IgD-negative memory B cell (primary cell): ENCODE results near the gene COL6A3. TPM values are rescaled to one million over a fixed set of nuclear protein-coding genes. Genes with fewer than 3 reads are reported as not detected.

Experiments
- H3K27ac Mint-ChIP-seq, 3 donors: one replicate each; pipeline ENCODE4 v1.8.0; 2020 to 2022; ENCODE audit warnings: mild to moderate bottlenecking in 3 of 3, mixed read lengths in 3 of 3, moderate library complexity in 1 of 3
- H3K27me3 Mint-ChIP-seq: one replicate; pipeline ENCODE4 v1.8.0; 2021; ENCODE audit warnings: mixed read lengths
- H3K36me3 Mint-ChIP-seq: one replicate; pipeline ENCODE4 v1.8.0; 2020; ENCODE audit warnings: mild to moderate bottlenecking, mixed read lengths
- H3K4me1 Mint-ChIP-seq, 3 donors: one replicate each; pipeline ENCODE4 v1.8.0; 2020 to 2022; ENCODE audit warnings: mixed read lengths in 3 of 3, mild to moderate bottlenecking in 1 of 3
- H3K4me3 Mint-ChIP-seq, 4 donors: one replicate each; pipeline ENCODE4 v1.8.0; 2020 to 2022; ENCODE audit warnings: mild to moderate bottlenecking in 4 of 4, mixed read lengths in 4 of 4, moderate library complexity in 3 of 4
- H3K9me3 Mint-ChIP-seq, 3 donors: one replicate each; pipeline ENCODE4 v1.8.0; 2020 to 2021; ENCODE audit warnings: mixed read lengths in 3 of 3, mild to moderate bottlenecking in 1 of 3
- polyA plus RNA-seq: library from polyadenylated mRNA; unstranded; fragments of 300-500 nt; fragmentation: Illumina TruSeq; gene quantifications from one replicate; pipeline ENCODE4 v1.2.3, GENCODE V29; 2021

Gene COL6A3
- polyA plus RNA-seq, 1 donor from 2014 or later: not detected

DNA sequence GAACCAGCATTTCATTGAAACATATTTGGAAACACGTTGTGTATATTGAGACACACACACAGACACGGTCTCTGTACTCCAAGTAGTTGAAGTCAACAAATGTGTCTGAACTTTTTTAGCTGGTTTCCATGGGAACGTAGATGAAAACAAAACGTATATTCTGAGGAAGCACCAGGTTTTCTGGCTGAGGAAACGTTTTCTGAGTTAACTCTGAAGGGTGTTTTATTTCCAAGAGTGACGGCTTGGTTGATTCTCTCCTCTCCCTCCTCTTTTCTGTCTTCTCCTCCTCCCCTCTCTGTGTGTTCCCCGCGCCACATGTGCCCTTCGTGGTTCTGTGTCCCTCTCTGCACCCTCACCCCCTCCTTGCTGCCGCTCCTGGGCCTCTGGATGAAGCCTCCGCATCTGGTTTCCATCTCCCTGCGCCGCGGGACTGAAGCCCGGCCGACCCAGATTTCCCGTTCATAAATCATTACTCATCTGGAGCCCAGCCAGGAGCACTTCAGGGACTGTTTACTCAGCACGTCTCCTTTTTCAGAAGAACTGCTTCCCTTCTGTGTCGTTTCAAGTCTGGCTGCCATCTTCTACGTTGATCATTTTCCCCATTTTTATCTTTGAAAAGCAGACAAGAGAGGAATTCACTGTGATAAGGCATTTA lies 122.7 kb downstream of the COL6A3 start:
- Mint-ChIP-seq H3K27me3 (peaks cover 18% of the 10 kb centered on the region), H3K4me1 (peaks cover 0 to 4% (median 0%) of the 10 kb centered on the region in 3 donors), H3K36me3 (peaks cover 5% of the 10 kb centered on the region), H3K4me3 (peak overlapping the region in 1 of 4 donors; percentile 14), H3K9me3 (peaks cover 0 to 15% (median 4%) of the 10 kb centered on the region in 3 donors), H3K27ac (no peak overlapping the region)

DNA sequence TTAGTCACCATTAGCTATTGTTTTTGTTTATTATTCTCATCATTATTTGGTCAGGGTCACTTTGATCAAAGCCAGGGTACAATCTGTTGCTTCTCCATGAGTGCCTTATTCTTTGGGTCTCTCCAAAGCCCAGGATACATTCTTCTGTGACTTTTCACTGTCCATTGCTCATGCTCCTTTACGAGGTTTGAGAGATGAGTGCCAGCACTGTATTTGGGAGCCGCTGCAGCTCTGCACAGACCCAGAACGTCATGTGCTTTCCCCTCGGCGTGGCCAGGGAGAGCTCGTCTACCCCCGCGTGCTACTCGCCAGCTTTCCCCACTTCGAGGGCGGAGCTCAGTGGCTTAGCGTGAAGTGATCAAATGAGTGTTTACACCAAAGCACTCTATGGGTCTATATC lies 123.7 kb downstream of the COL6A3 start:
- H3K36me3 Mint-ChIP-seq: peaks cover 5% of the 10 kb centered on the region
- H3K9me3 Mint-ChIP-seq: peaks cover 0 to 15% (median 3%) of the 10 kb centered on the region in 3 donors
- no peak overlapping the region for H3K4me3 Mint-ChIP-seq
- H3K4me1 Mint-ChIP-seq: peaks cover 0 to 4% (median 0%) of the 10 kb centered on the region in 3 donors
- peaks cover 18% of the 10 kb centered on the region for H3K27me3 Mint-ChIP-seq
- no peak overlapping the region for H3K27ac Mint-ChIP-seq

DNA sequence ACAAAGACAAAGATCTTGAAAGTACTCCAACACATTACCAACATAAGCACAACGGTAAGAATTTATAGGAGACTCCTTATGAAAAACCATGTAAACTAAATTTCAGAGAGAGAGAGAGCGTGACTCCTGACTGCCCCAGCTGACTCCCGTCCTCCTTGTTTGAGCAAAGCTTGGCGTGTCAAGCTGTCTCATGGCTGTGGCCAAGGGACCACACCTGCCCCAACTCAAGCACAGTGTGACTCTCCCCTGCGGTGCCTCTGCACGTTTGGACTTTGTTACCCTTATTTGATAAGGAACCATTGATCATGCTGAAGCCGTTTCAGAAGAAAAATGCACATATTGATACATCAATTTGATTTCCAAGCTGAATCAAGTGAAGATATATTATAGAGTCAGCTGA lies 124.8 kb downstream of the COL6A3 start:
- peaks cover 0 to 8% (median 3%) of the 10 kb centered on the region in 3 donors for H3K9me3 Mint-ChIP-seq
- H3K27me3 Mint-ChIP-seq: peaks cover 18% of the 10 kb centered on the region
- H3K4me1 Mint-ChIP-seq: peaks cover 0 to 4% (median 0%) of the 10 kb centered on the region in 3 donors
- no peak overlapping the region for H3K27ac Mint-ChIP-seq
- no peak overlapping the region for H3K4me3 Mint-ChIP-seq
- H3K36me3 Mint-ChIP-seq: peaks cover 5% of the 10 kb centered on the region

DNA sequence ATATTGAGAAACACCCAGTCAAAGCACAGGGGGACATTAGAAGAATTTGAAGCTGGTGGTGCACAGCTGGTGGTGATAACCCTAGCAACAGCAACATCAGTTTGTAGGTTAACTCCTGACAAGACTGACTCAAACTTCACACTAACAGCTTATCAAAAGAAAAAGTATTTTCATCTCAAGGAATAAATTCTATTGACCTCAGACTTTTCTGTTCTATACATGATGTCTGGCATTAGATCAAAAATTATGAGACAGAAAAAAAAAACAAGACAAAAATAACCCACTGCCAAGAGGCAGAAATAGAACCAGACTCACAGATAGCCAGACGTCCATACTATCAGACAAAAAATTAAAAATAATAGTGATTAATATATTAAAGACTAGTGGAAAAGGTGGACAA lies 126.1 kb downstream of the COL6A3 start:
- no peak overlapping the region for H3K27ac Mint-ChIP-seq
- H3K36me3 Mint-ChIP-seq: peaks cover 5% of the 10 kb centered on the region
- peaks cover 0 to 8% (median 3%) of the 10 kb centered on the region in 3 donors for H3K9me3 Mint-ChIP-seq
- peaks cover 18% of the 10 kb centered on the region for H3K27me3 Mint-ChIP-seq
- peaks cover 0 to 4% (median 0%) of the 10 kb centered on the region in 3 donors for H3K4me1 Mint-ChIP-seq
- H3K4me3 Mint-ChIP-seq: no peak overlapping the region

DNA sequence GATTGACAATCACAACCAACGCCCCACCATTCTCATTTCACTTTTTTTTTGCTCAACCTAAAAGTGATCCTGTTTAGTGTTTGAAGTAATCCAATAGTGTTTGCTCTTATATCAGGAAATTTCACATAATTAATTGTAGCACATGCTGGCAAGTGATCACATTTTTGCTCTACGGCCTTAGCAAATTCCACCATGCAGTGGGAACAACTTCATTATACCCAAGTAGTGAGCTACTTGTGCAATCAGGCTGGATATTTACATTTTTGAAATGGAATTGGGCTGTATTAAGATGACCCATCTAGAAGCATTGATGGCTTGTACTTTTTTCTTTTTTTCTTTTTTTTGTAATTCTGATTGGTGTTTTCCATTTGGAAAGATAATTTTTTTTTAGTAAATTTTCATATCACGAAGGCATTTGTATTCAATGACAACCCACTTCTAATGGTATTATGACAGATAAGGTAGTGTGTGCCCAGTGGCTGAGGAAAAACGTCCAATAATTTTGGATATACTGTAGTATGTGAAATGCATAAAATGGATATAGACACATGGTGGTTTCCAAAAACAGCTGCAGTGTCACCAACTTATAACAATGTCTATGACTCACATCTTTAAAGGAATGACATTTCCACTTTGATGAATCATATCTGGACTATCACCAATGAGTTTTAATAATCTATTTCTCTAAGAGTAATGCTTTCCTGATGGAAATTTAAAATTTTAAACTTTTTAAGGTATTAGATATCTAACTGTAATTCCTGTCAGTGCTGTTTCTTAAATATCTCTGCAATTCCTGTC lies 130.6 kb downstream of the COL6A3 start:
- no peak overlapping the region for H3K4me3 Mint-ChIP-seq

DNA sequence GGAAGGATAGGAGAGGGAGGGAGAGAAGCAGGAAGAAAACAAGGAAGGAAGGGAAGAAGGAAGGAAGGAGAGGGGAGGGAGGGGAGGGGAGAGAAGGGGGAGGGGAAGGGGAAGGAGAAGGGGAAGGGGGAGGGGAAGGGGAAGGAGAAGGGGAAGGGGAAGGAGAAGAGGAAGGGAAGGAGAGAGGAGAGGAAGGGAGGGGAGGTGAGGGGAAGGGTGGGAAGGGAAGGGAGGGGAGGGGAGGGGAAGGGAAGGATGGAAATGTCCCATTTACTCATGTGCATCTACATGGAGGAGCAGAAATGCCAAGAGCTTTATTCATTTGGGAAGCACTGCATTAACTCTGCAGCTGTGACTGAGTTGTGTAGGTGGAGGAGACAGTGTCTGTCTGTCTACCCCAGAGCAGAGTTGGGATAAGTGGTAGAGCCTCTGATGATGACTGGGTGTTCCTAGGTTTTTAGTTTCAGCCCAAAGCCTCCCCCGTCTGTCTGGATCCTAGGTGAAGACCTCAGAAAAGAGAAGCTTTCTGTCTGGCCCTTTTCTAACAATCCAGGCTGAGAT lies 131.3 kb downstream of the COL6A3 start:
- H3K4me3 Mint-ChIP-seq: no peak overlapping the region
- H3K9me3 Mint-ChIP-seq: peaks cover 0 to 6% (median 0%) of the 10 kb centered on the region in 3 donors
- H3K27ac Mint-ChIP-seq: no peak overlapping the region
- H3K4me1 Mint-ChIP-seq: no peaks in the 10 kb centered on the region
- H3K36me3 Mint-ChIP-seq: no peaks in the 10 kb centered on the region
- H3K27me3 Mint-ChIP-seq: peaks cover 5% of the 10 kb centered on the region

More for the DNA sequence above, 130.6 kb downstream of the COL6A3 start:
- H3K9me3 Mint-ChIP-seq: peaks cover 0 to 8% (median 0%) of the 10 kb centered on the region in 3 donors
- H3K4me1 Mint-ChIP-seq: no peaks in the 10 kb centered on the region
- H3K27ac Mint-ChIP-seq: no peak overlapping the region
- H3K36me3 Mint-ChIP-seq: no peaks in the 10 kb centered on the region
- peaks cover 6% of the 10 kb centered on the region for H3K27me3 Mint-ChIP-seq

DNA sequence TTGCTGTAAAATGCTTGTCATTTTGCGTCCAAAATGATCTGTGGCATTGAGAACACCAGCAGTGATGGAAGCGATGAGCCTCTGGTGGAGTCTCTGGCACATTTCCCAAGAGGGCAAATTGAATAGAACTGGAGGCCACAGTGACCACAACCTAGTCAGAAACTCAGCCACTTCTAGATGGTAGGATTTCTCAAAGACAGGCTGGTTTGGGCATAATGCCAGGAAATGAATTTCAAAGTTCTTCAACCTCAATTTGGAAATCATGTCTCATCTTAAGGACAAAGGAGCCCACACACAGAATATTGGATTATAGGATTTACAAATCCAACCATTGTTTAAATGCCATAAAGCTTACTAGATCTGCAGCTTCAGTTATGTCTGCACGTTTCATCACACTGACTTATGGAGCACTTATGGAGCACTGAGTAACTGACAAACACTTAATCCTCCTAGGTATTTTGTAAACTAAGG lies 132.1 kb downstream of the COL6A3 start:
- Mint-ChIP-seq H3K4me1 (no peaks in the 10 kb centered on the region), H3K9me3 (peaks cover 0 to 3% (median 0%) of the 10 kb centered on the region in 3 donors), H3K27me3 (peaks cover 3% of the 10 kb centered on the region), H3K36me3 (no peaks in the 10 kb centered on the region), H3K27ac (no peak overlapping the region), H3K4me3 (no peak overlapping the region)

DNA sequence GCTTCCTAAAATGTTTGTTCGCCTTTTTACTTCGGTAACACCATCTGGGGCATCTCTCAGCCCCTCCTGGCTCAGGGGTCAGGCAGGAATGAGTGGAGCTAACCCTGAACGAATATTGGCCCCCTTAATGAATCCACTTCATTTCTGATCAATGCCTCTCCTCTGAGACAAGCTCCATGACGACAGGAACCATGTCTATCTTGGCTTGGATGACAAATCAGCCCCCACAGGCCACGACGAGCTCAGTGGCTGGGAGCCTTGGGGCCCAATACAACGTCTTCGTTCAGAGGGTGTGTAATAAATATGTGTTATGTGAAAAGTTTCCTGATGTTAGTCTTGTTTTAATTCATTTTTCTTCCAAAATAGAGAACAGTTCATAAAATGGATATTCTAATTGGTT lies 133.0 kb downstream of the COL6A3 start:
- Mint-ChIP-seq H3K4me1 (no peaks in the 10 kb centered on the region), H3K27me3 (no peaks in the 10 kb centered on the region)

DNA sequence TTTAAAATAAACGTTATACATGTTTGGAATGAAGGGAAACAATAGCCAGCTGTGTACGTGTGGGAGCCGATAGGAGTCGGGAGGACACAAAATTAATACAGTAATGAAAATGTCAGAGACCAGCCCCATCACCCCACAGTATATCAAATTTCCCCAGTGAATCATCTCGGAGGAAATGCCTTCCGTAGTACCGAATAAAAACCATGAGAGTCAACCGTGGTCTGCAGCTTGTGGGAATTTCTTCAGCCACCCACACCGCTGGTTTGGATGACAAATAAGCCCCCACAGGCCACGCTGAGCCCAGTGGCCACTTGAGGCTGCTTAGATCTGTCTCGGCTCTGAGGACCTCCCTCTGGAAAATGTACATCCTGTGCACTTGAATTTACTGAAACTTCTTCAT lies 133.7 kb downstream of the COL6A3 start:
- Mint-ChIP-seq H3K27me3 (no peaks in the 10 kb centered on the region), H3K36me3 (peaks cover 1% of the 10 kb centered on the region), H3K9me3 (peaks cover 0 to 1% (median 0%) of the 10 kb centered on the region in 3 donors), H3K4me1 (no peaks in the 10 kb centered on the region), H3K27ac (no peak overlapping the region), H3K4me3 (no peak overlapping the region)

More for the DNA sequence above, 133.0 kb downstream of the COL6A3 start:
- H3K4me3 Mint-ChIP-seq: no peak overlapping the region
- peaks cover 0 to 1% (median 0%) of the 10 kb centered on the region in 3 donors for H3K9me3 Mint-ChIP-seq
- peaks cover 1% of the 10 kb centered on the region for H3K36me3 Mint-ChIP-seq
- H3K27ac Mint-ChIP-seq: no peak overlapping the region

DNA sequence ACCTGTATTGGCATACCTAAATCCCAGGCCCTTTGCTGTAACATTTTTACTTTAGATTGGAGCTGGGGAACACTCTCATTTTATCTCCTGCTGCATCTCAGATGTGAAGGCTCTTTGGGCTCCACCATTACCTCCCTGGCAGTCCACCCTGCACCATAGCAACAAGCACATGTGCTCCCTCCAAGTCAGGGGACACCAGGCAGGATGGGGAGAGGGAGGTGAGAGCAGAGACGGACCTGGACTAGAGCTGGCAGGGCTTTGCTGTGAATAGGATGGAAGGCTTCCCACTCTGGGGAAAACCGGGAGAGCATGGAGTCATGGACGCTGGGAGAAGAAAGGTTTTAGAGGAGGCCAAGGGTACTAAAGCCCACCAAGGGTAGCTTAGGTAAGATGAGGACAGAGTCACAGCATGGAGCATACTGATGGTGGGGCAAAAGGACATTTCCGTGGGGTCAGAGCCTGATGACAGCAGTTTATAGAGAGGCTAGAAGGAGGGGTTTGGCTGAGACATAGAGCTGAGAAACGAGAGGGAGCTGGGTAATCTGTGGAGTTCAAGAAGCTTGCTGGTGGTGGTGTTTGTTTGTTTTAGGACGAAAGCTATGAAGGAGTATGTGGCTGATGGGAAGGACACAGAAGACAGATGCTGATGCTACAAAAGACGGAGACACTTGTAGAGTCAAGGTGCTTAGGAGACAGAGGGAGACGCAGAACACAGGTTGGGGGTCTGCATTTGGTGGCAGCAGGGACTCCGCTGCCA lies 134.8 kb downstream of the COL6A3 start:
- peaks cover 0 to 1% (median 0%) of the 10 kb centered on the region in 3 donors for H3K9me3 Mint-ChIP-seq
- H3K27me3 Mint-ChIP-seq: no peaks in the 10 kb centered on the region
- H3K36me3 Mint-ChIP-seq: peaks cover 1% of the 10 kb centered on the region
- no peaks in the 10 kb centered on the region for H3K4me1 Mint-ChIP-seq
- H3K4me3 Mint-ChIP-seq: no peak overlapping the region
- H3K27ac Mint-ChIP-seq: no peak overlapping the region

DNA sequence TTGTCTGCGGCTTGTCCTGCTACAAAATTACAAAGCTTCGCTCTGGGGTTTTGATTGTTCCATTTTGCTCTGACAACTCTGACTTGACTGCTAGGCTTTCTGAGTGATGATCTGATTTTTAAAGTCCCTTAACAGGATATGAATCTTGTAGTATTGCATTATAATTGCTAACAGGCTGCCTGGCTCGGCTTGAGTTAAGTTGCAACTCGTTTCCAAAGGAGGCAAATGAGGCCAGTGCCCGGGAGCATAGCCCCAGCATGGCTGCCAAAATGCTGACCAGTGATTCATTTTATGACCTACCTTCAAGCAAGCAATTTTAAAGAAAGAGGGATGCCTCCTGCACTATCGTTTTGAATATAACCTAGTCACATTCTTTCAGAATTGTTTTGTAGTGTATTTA lies 135.4 kb downstream of the COL6A3 start:
- no peak overlapping the region for H3K4me3 Mint-ChIP-seq

DNA sequence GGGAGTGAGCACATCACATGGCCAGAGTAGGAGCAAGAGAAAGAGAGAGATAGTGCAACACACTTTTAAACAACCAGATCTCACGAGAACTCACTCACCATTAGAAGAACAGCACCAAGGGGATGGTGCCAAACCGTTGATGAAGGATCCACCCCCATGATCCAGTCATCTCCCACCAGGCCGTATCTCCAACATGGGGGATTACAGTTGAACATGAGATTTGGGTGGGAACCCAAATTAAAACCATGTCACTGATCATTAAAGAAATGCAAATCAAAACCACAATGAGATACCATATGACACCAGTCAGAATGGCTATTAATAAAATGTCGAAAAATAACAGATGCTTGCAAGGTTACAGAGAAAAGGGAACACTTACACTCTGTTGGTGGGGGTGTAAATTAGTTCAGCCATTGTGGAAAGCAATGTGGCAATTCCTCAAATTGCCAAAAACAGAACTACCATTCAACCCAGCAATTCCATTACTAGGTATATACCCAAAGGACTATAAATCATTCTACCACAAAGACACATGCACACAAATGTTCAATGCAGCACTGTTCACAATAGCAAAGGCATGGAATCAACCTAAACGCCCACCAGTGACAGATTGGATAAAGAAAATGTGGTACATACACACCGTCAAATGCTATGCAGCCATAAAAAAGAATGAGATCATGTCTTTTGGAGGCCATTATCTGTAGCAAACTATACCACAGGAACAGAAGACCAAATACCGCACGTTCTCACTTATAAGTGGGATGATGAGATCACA lies 137.1 kb downstream of the COL6A3 start:
- H3K9me3 Mint-ChIP-seq: peaks cover 0 to 1% (median 0%) of the 10 kb centered on the region in 3 donors
- peaks cover 1% of the 10 kb centered on the region for H3K36me3 Mint-ChIP-seq
- H3K27ac Mint-ChIP-seq: no peak overlapping the region
- H3K4me3 Mint-ChIP-seq: no peak overlapping the region
- H3K27me3 Mint-ChIP-seq: peaks cover 2% of the 10 kb centered on the region
- H3K4me1 Mint-ChIP-seq: no peaks in the 10 kb centered on the region

More for the DNA sequence above, 135.4 kb downstream of the COL6A3 start:
- H3K27ac Mint-ChIP-seq: no peak overlapping the region
- peaks cover 0 to 1% (median 0%) of the 10 kb centered on the region in 3 donors for H3K9me3 Mint-ChIP-seq
- peaks cover 1% of the 10 kb centered on the region for H3K36me3 Mint-ChIP-seq
- H3K27me3 Mint-ChIP-seq: no peaks in the 10 kb centered on the region
- no peaks in the 10 kb centered on the region for H3K4me1 Mint-ChIP-seq
